NOMO-1 (cell line): ENCODE data around the gene ZNF532.

Source experiments
- DNase-seq, 2 experiments: peaks; one replicate each; lab custom pipeline; 2025; ENCODE audit not compliant: unreplicated experiment in 2 of 2; lab: John Stamatoyannopoulos, UW

ZNF532 gene

DNA sequence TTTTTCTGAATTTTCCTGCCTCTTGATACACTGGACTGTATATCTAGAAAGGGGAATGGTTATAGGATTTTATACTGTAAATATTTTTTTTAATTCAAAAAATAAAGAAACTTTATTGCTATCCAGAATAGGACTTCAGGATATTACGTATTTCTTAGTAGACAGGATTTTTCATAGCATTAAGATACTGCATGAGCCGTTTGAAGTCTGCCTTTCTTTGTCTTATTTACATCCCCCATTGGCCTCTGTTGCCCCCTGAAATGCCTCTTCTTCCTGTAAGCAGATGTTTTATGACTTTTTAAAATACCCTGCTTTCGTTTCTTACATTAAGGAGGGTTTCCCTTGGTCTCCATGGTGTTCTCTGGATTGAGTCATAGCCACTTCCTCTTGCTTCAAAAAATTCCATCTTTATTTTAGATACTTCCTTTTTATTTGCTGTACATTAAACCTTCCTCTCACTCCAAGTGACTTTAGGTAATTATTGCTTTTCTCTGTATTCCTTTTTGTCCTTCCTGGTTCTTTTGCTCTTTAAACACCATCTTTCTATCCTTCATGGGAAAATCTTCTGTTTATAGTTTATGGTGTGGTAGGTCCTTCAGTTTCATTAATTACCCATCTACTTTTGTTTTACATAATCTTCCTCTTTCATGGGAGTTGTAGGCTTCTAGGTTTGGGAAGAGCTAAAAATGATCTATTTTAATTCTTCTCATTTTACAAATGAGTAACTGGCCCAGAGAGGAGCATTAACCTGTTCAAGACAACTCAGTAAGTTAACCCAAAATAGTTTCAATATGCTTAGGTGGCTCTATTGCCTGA, 72.6 kb downstream of the ZNF532 start:
- peak; percentile 53 to 87 for DNase-seq

- no peak for DNase-seq
Observed at GRCh38 chr18:58937887-58938267, 73.2 kb downstream of the ZNF532 start.

DNA sequence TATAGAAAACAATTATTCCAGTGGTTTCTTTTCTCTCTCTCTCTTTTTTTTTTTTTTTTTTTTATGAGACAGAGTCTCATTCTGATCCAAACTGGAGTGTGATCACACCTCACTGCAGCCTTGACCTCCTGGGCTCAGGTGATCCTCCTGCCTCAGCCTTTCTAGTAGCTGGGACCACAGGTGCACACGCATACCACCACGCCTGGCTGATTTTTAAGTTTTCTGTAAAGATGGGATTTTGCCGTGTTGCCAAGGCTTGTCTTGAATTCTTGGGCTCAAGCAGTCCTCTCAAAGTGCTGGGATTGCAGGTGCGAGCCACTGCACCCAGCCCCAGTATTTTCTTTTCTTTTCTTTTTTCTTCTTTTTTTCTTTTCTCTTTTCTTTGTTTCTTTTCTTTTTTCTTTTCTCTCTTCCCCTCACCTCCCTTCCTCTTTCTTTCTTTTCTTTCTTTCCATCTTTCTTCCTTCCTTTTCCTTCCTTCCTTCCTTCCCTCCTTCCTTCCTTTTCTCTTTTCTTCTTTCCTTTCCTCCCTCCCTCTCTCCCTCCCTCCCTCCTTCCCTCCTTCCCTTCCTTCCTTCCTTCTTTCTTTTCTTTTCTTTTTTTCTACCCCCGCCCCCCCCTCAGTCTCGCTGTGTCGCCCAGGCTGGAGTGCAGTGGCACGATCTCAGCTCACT, 76.9 kb downstream of the ZNF532 start:
- DNase-seq: no peak

DNA sequence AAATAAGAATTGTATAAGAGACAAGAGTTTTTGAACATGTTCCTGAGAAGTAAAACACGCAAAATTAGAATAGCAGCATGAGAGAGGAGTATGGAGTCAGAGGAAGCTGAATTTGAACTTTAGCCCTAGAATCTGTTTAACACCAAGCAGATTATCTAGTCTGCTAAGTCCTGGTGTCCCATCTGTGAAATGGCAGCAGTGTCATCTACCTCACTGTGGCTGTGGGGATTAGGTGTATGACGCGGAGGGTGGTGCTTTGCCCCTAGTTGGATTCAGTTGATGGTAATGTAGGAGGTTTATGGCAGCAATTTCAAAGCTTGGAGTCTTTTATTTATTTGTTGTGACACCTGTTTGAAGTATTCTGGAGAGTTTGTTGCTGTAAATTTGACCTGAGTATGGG, 79.2 kb downstream of the ZNF532 start:
- no peak for DNase-seq

DNA sequence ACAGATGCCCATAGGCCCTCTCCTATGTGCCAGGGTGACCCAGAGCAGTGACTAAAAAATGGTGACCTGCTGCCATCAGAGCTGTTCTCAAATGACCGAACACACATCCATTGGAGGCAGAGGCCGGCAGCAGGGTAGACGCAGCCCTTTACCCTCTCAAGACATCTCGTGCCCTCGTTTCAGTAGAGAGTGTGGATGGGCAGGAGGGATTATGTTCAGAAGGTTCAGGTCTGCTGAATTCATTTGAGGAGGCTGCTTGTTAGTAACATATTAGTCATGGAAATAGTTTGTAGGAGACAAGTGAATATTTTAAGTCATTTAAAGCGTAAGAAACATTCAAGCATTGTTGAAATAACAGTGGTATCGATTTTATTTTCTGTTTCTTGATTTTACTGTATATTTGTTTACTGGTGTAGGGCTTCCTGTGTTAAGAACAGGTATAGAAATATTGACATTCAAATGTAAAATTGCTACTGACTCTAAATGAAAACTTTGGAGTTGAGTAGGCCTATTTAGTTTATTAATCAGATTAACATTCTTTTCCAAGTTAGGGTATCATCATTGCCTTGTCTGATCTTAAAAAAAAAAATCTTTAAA, 82.6 kb downstream of the ZNF532 start:
- DNase-seq: no peak

DNA sequence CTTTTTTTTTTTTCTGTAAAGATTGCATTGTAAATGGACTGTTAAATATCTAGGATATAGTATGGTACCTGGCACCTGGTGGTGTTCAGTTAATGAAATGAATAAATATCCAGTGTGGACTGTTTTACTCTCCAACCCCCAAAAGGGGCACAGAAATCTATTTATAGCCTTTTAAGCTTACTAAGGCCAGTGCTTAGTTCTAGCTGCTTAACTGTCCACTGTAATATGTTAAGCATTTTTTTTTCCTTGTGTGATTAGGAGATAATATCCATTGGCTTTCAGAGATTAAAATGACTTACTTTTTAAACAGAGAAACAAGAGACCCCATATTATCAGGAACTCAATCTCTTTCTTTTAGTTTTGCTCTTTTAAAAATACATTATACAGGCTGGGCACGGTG, 84.4 kb downstream of the ZNF532 start:
- no peak for DNase-seq

GRCh38 chr18:58951986-58952702, 87.5 kb downstream of the ZNF532 start:
- DNase-seq: no peak

DNA sequence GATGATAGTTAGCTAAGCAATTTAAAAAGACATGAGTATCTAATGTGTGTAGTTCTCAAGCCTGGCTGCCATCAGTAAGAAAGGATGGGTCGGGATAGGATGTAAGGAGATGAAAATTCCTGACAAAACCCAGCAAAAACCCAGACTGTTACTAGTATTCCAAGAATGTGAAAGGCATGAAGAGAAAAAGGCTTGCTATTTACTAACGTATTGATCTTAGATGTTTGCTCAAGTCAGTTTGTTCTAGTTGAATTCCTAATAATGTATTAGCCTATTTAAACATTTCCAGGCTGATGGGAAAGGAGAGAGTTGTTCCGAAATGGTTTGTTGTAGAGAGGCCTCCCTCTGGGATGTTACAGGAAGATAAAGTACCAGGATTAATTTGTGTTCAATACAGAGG, 88.2 kb downstream of the ZNF532 start:
- no peak for DNase-seq

DNA sequence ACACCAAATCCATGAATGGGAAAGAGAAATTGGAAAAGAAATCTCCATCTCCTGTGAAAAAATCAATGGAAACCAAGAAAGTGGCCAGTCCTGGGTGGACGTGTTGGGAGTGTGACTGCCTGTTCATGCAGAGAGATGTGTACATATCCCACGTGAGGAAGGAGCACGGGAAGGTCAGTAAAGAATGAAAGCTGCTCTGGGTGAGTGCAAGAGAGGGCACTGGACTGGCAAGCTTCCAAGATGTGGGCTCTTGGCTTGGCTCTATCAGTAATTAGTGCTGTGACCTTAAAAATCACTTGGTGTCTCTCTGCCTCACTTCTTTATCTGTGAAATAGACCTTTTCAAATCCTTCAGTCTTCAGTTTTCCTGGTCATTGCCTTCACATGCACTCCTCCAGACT, 89.0 kb downstream of the ZNF532 start:
- DNase-seq: no peak

DNA sequence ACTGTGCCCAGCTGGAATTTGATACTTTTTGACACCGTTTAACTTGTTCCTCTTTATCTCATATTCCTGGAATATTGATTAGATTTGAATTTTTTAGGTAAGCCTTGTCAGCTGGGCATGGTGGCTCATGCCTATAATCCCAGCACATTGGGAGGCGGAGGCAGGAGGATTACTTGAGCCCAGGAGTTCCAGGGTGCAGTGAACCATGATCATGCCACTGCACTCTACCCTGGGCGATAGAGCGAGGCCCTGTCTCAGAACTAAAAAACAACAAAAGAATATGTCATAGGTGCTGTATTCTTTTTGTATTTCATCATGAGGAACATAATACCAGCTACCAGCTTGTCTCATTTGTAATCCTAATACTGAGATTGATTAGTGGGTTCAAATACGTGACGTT, 90.3 kb downstream of the ZNF532 start:
- no peak for DNase-seq

DNA sequence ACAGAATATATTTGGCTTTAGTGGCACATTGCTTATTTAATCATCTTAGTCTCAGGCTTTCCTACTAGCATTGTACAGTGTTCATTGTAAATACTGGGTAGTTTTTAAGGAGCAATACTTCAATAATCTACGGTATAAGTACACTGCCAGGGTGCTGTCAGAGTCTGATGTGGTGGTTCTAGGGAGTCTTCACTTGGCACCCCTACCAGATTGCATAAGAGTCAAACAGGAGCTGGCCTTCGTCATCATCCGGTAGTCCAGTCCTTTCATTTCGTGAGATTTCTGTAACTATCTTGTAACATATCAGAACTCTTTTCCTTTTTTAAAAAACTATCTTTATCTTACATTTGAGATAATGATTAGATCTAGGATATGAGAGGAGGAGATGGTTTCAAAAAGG, 91.1 kb downstream of the ZNF532 start:
- DNase-seq: no peak

DNA sequence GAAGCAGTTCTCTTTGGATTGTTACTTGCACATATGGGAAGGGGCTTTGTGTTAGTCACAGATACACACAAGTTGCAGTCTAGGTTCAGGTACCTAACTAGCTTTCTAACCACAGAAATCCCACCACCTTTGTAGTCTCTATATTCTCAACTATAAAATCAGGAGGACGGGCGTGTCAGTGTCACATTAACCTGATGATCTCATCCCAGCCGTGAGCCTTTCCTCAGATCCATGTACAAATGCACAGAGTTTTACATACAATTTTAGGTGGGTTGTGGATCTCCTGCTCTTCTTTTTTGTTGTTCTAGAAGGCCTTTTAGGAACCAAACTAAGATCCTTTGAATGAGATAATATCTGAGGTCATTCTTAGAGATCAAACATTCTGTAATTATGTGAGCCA, 94.0 kb downstream of the ZNF532 start:
- DNase-seq: no peak

- no peak for DNase-seq
Observed at GRCh38 chr18:58960508-58960907, 95.8 kb downstream of the ZNF532 start.

- DNase-seq: no peak
Observed at GRCh38 chr18:58960946-58961722, 96.5 kb downstream of the ZNF532 start.

DNA sequence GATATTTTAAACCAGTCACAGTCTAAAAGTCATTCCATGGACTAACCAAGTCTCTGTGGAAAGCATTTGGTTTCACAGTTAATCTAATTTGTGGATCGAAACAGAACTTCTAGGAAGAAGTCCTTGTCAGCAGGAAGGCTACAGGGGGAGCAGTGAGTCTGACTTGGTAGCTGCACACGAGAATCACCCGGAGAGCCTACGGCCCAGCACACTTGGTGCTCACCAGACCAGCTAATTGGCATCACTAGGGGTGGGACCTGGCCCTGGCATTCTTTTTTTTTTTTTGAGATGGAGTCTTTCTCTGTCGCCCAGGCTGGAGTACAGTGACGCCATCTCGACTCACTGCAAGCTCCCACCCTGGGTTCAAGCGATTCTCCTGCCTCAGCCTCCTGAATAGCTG, 97.7 kb downstream of the ZNF532 start:
- no peak for DNase-seq

DNA sequence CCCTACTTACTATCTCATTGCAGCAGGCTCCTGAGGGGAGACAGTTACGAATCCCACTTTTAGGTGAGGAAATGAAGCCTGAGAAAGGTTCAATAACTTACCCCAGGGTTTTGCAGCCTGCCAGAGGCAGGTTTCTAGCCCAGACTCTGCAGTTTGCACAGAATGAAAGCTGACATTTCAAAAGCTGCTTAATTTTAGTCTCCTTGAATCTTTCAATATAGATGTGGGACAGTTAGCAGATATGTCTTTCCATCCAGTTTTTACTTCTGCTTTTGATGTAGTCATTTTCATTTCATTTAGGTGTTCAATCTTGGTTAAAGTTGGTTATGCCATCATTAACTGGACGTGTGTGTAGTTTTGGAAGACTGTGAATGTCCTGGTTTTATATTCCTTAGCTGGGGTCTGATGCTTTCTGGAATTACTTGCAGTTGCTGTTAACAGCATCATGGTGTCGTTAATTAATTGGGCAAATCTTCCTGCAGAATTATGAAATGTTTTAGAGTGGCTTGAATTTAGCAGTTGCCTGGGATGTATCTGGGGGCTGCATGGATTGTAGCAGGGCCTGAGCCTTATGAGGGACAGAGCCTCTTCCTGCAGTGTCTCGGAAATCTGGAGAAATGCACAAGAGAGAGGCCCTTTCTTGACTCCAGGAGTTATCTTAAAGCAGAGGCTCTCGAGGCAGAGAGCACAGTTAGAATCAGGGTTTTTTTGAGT, 100.8 kb downstream of the ZNF532 start:
- no peak for DNase-seq

DNA sequence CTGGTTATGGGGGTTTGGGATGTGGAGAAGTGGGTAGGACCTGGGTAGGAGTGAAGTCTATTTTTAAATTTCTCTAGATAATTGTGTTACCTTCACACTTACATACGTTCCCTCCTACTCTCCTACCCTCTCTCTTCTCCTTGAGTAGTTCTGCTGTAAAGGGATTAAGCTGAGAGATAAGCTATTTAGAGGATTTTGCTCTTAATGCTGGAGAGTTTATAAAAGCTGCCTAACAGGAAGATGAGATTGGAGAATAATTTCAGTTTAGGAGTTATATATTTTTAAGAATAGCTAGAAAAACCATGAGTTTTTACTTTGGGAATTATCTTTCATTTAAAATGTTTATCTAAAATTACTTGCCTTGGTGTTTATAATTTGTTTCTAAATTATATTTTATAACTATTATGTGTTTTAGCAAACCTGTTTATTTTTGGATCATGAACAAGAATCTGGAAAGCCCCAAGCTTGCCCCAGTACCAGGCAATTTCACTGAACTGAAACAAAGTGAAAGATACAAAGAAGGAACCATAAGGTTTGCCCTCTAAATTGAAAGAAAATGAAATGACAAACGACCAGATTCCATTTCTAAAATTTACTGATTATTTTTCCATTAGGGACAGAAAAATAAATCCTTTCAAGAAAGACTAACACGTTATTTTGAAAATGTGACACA, 101.5 kb downstream of the ZNF532 start:
- DNase-seq: no peak

- DNase-seq: no peak
Observed at GRCh38 chr18:58966704-58967103, 102.0 kb downstream of the ZNF532 start.

DNA sequence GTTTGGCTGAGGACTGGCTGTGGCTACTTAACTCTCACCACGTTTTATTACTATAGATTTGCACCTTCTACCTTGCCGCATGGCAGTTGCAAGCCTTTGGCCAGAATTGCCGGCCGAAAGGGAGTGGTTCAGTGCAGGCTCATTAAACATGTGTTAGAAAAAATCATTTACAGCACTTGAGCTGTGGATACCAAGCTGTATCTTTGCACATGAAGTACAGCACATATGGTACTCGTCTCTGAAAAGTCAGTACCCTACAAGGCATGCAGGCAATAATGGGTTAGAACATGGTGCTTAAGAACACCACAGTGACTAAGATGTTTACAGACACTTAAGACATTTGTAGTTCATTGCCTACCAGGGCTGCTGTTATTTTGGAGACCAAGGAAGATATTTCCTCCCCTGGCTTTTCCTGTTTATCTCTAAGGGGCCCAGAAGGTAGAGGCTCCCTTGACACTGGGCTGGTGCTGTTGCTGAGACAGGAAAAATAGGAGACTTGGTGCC, 103.1 kb downstream of the ZNF532 start:
- DNase-seq: no peak
